Erythroblast (primary cell): ENCODE measurements around the gene NR0B1.

Experiments used
- GATA1 ChIP-seq: IDR thresholded peaks from 2 replicates; pipeline ENCODE4 v1.6.1; 2011; ENCODE audit warnings: low read depth, mild to moderate bottlenecking, control low read depth, low read length, moderate library complexity
- POLR2A ChIP-seq: IDR thresholded peaks from 2 replicates; pipeline ENCODE4 v1.6.1; 2011; ENCODE audit warnings: mild to moderate bottlenecking, low read length

- no peak for TF ChIP-seq POLR2A
- no peak for TF ChIP-seq GATA1
Measured at GRCh38 chrX:30313322-30313721, 4.1 kb upstream of the NR0B1 start.
